ENCODE measurements around the gene CTBP2.

Gene CTBP2

GRCh38 chr10:124955243-124955642, 205.1 kb downstream of the CTBP2 start:
- no peak for DNase-seq
- TF ChIP-seq CTCF (IDR thresholded peaks at IDR 0.05; ENCODE audit: low read depth, low read length) = no peak
- H3K36me3 ChIP-seq = no peaks in the 10 kb centered on the region
- H3K4me1 ChIP-seq = no peaks in the 10 kb centered on the region
- no peak overlapping the region for H3K4me3 ChIP-seq (ENCODE audit: low read depth, low read length)
- no peaks in the 10 kb centered on the region for H3K9me3 ChIP-seq
- H3K27me3 ChIP-seq = no peaks in the 10 kb centered on the region

GRCh38 chr10:124953421-124953820, 206.9 kb downstream of the CTBP2 start:
- Histone ChIP-seq H3K9me3 (no peaks in the 10 kb centered on the region), H3K4me3 (ENCODE audit: low read depth, low read length) (no peak overlapping the region), H3K4me1 (no peaks in the 10 kb centered on the region), H3K27me3 (no peaks in the 10 kb centered on the region), H3K36me3 (peaks cover 2% of the 10 kb centered on the region; the same call in 1 of the 2 replicates)
- TF ChIP-seq CTCF (IDR thresholded peaks at IDR 0.05; ENCODE audit: low read depth, low read length) = no peak
- no peak for DNase-seq

- Histone ChIP-seq H3K9me3 (no peaks in the 10 kb centered on the region), H3K36me3 (peaks cover 2% of the 10 kb centered on the region; the same call in 1 of the 2 replicates), H3K4me1 (no peaks in the 10 kb centered on the region), H3K27me3 (no peaks in the 10 kb centered on the region), H3K4me3 (ENCODE audit: low read depth, low read length) (no peak overlapping the region)
- no peak for TF ChIP-seq CTCF (IDR thresholded peaks at IDR 0.05; ENCODE audit: low read depth, low read length)
- DNase-seq = no peak
Measured at GRCh38 chr10:124952123-124952522, 208.2 kb downstream of the CTBP2 start.

- Histone ChIP-seq H3K9me3 (no peaks in the 10 kb centered on the region), H3K4me3 (ENCODE audit: low read depth, low read length) (no peak overlapping the region), H3K27me3 (no peaks in the 10 kb centered on the region), H3K36me3 (peaks cover 2% of the 10 kb centered on the region; the same call in 1 of the 2 replicates), H3K4me1 (no peaks in the 10 kb centered on the region)
- DNase-seq = no peak
- no peak for TF ChIP-seq CTCF (IDR thresholded peaks at IDR 0.05; ENCODE audit: low read depth, low read length)
Measured at GRCh38 chr10:124949543-124949942, 210.8 kb downstream of the CTBP2 start.

- Histone ChIP-seq H3K9me3 (no peaks in the 10 kb centered on the region), H3K36me3 (peaks cover 6% of the 10 kb centered on the region; the same call in 1 of the 2 replicates), H3K4me1 (no peaks in the 10 kb centered on the region), H3K27me3 (no peaks in the 10 kb centered on the region), H3K4me3 (ENCODE audit: low read depth, low read length) (no peak overlapping the region)
- TF ChIP-seq CTCF (IDR thresholded peaks at IDR 0.05; ENCODE audit: low read depth, low read length) = no peak
- no peak for DNase-seq
Measured at GRCh38 chr10:124946945-124947344, 213.4 kb downstream of the CTBP2 start.

- H3K36me3 ChIP-seq = peaks cover 6% of the 10 kb centered on the region; the same call in 1 of the 2 replicates
- H3K9me3 ChIP-seq = no peaks in the 10 kb centered on the region
- H3K4me3 ChIP-seq (ENCODE audit: low read depth, low read length) = no peak overlapping the region
- TF ChIP-seq CTCF (IDR thresholded peaks at IDR 0.05; ENCODE audit: low read depth, low read length) = no peak
- no peak for DNase-seq
- no peaks in the 10 kb centered on the region for H3K27me3 ChIP-seq
- H3K4me1 ChIP-seq = no peaks in the 10 kb centered on the region
Measured at GRCh38 chr10:124944982-124945381, 215.4 kb downstream of the CTBP2 start.
